Memory B cell (primary cell): ENCODE data around the gene FCRLA.

ENCODE experiments used
- ATAC-seq: fragments of 150-1000 bp; cut with Tn5 transposase; 2 replicates; pipeline ENCODE4 v1.10.0; 2021; ENCODE audit warnings: low read depth, mild to moderate bottlenecking, moderate library complexity
- DNase-seq, 2 donors: peaks; one replicate each; pipeline ENCODE4 v3.0.0; 2022; ENCODE audit warnings: low spot score in 2 of 2
- H3K27ac Mint-ChIP-seq: one replicate; pipeline ENCODE4 v1.8.0; 2022; ENCODE audit warnings: mild to moderate bottlenecking, moderate library complexity, mixed read lengths
- H3K27me3 Mint-ChIP-seq: one replicate; pipeline ENCODE4 v1.8.0; 2022; ENCODE audit warnings: mixed read lengths
- H3K36me3 Mint-ChIP-seq: one replicate; pipeline ENCODE4 v1.8.0; 2022; ENCODE audit warnings: mild to moderate bottlenecking, mixed read lengths
- H3K4me1 Mint-ChIP-seq: one replicate; pipeline ENCODE4 v1.8.0; 2022; ENCODE audit warnings: mixed read lengths
- H3K4me3 Mint-ChIP-seq: one replicate; pipeline ENCODE4 v1.8.0; 2022; ENCODE audit warnings: mild to moderate bottlenecking, moderate library complexity, mixed read lengths
- H3K9me3 Mint-ChIP-seq: one replicate; pipeline ENCODE4 v1.8.0; 2022; ENCODE audit warnings: mixed read lengths

The FCRLA gene

GRCh38 chr1:161731981-161732718, 25.1 kb downstream of the FCRLA start:
- Mint-ChIP-seq H3K27me3 (no peaks in the 10 kb centered on the region), H3K36me3 (no peaks in the 10 kb centered on the region), H3K4me1 (peaks cover 26% of the 10 kb centered on the region), H3K9me3 (no peaks in the 10 kb centered on the region), H3K4me3 (no peak overlapping the region), H3K27ac (no peak overlapping the region)
- no peak for ATAC-seq
- no peak for DNase-seq

DNA sequence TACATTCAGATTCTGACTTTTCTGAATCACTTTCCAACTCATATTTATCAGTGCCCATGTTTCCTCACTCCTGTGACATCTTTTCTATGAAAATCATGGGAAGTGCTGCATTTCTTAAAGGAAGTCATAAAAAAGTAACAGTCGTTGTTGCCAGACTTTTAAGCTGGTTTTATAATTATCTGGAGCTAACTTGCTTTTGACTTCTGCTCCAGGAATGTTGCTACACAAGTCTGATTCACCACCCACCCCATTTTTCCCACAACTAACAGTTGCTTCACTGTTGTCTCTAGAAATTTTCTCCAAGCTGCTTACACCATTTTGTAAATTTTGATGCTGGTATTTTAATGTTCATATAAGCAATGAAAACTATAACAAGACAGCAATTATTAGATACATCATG, 26.5 kb downstream of the FCRLA start:
- no peak overlapping the region for H3K4me3 Mint-ChIP-seq
- H3K36me3 Mint-ChIP-seq: no peaks in the 10 kb centered on the region

DNA sequence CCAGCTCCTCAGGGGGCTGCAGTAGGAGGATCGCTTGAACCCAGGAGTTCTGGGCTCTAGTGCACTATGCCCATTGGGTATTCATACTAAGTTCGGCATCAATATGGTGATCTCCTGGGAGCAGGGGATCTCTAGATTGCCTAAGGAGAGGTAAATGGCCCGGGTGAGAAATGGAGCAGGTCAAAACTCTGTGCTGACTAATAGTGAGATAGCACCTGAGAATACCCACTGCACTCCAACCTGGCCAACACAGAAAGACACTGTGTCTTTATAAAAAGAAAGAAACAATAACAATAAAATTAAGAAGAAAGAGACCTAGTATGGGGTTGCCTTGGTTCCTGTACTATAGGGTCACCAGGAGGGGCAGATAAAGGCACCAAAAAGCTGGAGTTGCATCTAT, 28.8 kb downstream of the FCRLA start:
- ATAC-seq: no peak
- Mint-ChIP-seq H3K27me3 (no peaks in the 10 kb centered on the region), H3K27ac (no peak overlapping the region), H3K9me3 (no peaks in the 10 kb centered on the region), H3K4me1 (peaks cover 33% of the 10 kb centered on the region), H3K36me3 (no peaks in the 10 kb centered on the region), H3K4me3 (no peak overlapping the region)
- no peak for DNase-seq

More for the DNA sequence above, 26.5 kb downstream of the FCRLA start:
- DNase-seq (no peak), ATAC-seq (no peak)
- Mint-ChIP-seq H3K4me1 (peaks cover 21% of the 10 kb centered on the region), H3K27ac (no peak overlapping the region), H3K9me3 (no peaks in the 10 kb centered on the region), H3K27me3 (no peaks in the 10 kb centered on the region)

DNA sequence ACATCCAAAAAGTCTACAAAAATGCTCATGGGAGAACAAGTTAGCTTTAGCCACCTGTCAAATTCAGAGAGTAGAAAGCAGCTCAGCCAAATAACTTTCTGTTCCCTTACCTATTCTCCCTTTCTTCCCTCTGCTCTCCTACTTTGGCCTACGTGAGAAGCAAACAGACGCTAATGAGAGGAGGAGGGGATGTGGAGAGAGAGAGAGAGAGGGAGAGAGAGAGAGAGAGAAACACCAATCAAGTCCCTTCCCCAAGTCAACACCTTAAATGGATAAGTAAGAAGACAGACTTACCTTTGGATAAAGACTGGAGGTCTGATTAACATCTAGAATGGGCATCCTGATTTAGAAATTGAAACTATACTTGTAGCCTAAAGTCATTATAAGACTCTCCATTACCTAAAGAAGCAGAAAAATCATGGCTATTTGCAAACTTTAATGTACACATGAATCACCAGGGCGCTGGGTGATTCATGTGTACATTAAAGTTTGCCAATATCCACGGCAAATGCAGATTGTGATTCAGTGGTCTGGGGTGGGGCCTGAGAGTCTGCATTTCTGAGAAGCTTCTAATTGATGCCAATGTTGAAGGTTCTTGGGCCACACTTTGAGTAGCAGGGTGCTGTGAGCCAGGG, 29.4 kb downstream of the FCRLA start:
- Mint-ChIP-seq H3K36me3 (no peaks in the 10 kb centered on the region), H3K9me3 (no peaks in the 10 kb centered on the region), H3K27ac (peak overlapping the region; percentile 50), H3K4me1 (peaks cover 37% of the 10 kb centered on the region), H3K27me3 (no peaks in the 10 kb centered on the region), H3K4me3 (no peak overlapping the region)
- DNase-seq (no peak), ATAC-seq (no peak)

DNA sequence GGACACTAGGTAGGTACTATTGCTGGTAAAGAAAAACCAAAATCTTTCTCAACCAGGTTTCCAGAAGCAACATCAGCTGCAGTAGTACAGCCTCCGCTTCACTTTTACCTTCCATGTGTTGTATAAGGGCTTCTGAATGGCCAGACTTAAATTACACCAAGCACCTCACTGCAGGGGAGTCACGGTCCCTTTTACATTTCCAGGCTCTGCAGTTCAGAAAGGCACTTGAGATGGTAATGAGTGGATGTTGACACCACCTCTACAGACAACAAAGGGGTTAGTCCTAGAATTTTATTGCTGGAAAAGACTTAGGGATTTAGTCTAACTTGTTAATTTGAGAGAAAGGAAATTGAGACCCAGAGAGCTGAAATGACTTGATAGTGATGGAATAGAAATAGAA, 30.6 kb downstream of the FCRLA start:
- Mint-ChIP-seq H3K27me3 (no peaks in the 10 kb centered on the region), H3K4me1 (peaks cover 38% of the 10 kb centered on the region), H3K4me3 (no peak overlapping the region), H3K27ac (no peak overlapping the region), H3K36me3 (no peaks in the 10 kb centered on the region), H3K9me3 (no peaks in the 10 kb centered on the region)
- no peak for DNase-seq
- no peak for ATAC-seq

- peak overlapping the region; percentile 87 for H3K27ac Mint-ChIP-seq
- DNase-seq (peak; percentile 42 to 43), ATAC-seq (peak; percentile 65)
- H3K4me3 Mint-ChIP-seq: peak overlapping the region; percentile 73
- no peaks in the 10 kb centered on the region for H3K36me3 Mint-ChIP-seq
- no peaks in the 10 kb centered on the region for H3K9me3 Mint-ChIP-seq
- H3K27me3 Mint-ChIP-seq: no peaks in the 10 kb centered on the region
- peaks cover 38% of the 10 kb centered on the region for H3K4me1 Mint-ChIP-seq
Measured at GRCh38 chr1:161738627-161739287, 31.7 kb downstream of the FCRLA start.

- Mint-ChIP-seq H3K27me3 (peaks cover 2% of the 10 kb centered on the region), H3K4me3 (peak overlapping the region; percentile 73), H3K36me3 (no peaks in the 10 kb centered on the region), H3K27ac (peak overlapping the region; percentile 87), H3K4me1 (peaks cover 38% of the 10 kb centered on the region), H3K9me3 (no peaks in the 10 kb centered on the region)
- ATAC-seq (peak; percentile 61), DNase-seq (peak in 1 of 2 donors; percentile 31)
Measured at GRCh38 chr1:161739865-161740566, 33.0 kb downstream of the FCRLA start.

- Mint-ChIP-seq H3K4me3 (peak overlapping the region; percentile 73), H3K9me3 (no peaks in the 10 kb centered on the region), H3K36me3 (no peaks in the 10 kb centered on the region), H3K4me1 (peaks cover 36% of the 10 kb centered on the region), H3K27ac (peak overlapping the region; percentile 87), H3K27me3 (peaks cover 2% of the 10 kb centered on the region)
- ATAC-seq (peak; percentile 40), DNase-seq (no peak)
Measured at GRCh38 chr1:161740921-161741320, 33.9 kb downstream of the FCRLA start.

DNA sequence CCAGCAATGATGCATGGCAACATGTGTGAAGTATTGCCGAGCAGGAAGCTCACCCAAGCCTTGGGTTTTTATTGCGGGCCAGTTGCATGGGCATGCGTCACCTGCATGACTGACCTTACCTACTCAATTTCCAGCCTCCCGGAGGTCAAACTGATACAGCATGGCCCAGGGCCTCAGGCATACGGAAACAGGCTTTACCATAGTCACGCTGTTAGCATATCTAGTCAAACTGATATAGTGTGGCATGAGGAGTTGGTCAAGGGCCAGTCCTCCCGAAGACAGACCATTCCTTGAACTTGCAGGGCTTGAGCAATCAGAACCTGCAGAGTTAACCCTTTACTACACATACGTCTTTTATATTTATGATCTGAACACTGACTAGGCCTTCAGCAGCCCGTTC, 36.2 kb downstream of the FCRLA start:
- DNase-seq (no peak), ATAC-seq (no peak)
- Mint-ChIP-seq H3K27me3 (peaks cover 2% of the 10 kb centered on the region), H3K4me3 (no peak overlapping the region), H3K4me1 (peaks cover 43% of the 10 kb centered on the region), H3K27ac (no peak overlapping the region), H3K36me3 (no peaks in the 10 kb centered on the region), H3K9me3 (no peaks in the 10 kb centered on the region)

DNA sequence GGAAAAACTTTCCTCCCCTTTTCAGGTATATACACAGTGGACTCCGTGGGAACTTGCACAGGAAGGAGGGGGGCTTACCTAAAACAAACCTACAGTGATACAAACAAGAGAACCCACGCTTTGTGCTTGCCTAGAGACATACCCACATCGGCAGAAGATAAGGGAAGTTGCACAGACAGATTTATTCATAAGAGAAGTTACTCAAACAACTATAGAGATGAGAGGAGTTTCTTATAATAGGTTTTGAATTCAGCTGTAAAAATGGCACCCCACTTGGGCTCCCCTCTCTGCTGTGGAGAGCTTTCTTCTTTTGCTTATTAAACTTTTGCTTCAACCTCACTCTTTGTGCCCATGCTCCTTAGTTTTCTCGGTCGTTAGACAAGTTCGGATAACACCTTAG, 40.8 kb downstream of the FCRLA start:
- H3K4me3 Mint-ChIP-seq: peak overlapping the region; percentile 74
- DNase-seq (no peak), ATAC-seq (no peak)
- H3K27me3 Mint-ChIP-seq: peaks cover 2% of the 10 kb centered on the region
- H3K36me3 Mint-ChIP-seq: no peaks in the 10 kb centered on the region
- H3K9me3 Mint-ChIP-seq: no peaks in the 10 kb centered on the region
- H3K27ac Mint-ChIP-seq: peak overlapping the region; percentile 9
- peaks cover 26% of the 10 kb centered on the region for H3K4me1 Mint-ChIP-seq

DNA sequence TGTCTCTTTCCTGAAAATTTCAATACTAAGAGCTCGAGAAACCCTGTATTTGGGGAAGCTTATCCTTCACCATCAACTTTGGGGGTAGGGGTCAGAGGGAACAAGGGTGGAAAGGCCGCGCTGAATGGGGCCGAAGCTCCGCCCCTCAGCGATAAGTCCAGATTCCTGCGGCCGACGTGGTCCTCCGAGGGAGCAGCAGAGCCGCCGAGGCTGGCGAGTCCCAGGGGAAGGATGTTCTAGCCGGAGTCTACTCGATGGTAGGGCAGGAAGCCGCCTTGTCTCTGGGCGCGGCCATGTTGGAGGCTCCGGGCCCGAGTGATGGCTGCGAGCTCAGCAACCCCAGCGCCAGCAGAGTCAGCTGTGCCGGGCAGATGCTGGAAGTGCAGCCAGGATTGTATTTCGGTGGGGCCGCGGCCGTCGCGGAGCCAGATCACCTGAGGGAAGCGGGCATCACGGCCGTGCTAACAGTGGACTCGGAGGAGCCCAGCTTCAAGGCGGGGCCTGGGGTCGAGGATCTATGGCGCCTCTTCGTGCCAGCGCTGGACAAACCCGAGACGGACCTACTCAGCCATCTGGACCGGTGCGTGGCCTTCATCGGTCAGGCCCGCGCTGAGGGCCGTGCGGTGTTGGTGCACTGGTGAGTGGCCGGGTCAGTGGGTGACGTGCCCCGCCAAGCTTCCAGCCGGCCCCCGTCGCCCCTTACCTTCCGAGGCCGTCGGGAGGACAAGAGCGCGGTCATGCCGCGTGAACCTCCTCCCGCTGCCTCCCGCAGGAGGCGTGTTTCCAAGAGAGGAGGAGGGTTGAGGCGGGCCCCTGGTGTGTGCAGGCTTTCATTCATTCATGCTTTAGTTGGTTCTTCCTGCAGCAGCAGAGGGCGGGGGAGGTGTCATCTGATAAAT, 42.7 kb downstream of the FCRLA start, which contains the start of gene DUSP12:
Gene DUSP12 (plus strand): TSS at position 278 of the 899 bp plus-strand sequence. CDS start 16 bp downstream, at position 294.
- H3K27me3 Mint-ChIP-seq: peaks cover 2% of the 10 kb centered on the region
- peak within 1 kb of the TSS; percentile 83 for H3K27ac Mint-ChIP-seq
- H3K9me3 Mint-ChIP-seq: peaks cover 3% of the 10 kb centered on the region
- peak; percentile 96 for ATAC-seq
- DNase-seq: peak; percentile 92 to 93
- peak within 1 kb of the TSS; percentile 99 for H3K4me3 Mint-ChIP-seq
- peaks cover 13% of the 10 kb centered on the region for H3K36me3 Mint-ChIP-seq
- H3K4me1 Mint-ChIP-seq: peaks cover 30% of the 10 kb centered on the region

DNA sequence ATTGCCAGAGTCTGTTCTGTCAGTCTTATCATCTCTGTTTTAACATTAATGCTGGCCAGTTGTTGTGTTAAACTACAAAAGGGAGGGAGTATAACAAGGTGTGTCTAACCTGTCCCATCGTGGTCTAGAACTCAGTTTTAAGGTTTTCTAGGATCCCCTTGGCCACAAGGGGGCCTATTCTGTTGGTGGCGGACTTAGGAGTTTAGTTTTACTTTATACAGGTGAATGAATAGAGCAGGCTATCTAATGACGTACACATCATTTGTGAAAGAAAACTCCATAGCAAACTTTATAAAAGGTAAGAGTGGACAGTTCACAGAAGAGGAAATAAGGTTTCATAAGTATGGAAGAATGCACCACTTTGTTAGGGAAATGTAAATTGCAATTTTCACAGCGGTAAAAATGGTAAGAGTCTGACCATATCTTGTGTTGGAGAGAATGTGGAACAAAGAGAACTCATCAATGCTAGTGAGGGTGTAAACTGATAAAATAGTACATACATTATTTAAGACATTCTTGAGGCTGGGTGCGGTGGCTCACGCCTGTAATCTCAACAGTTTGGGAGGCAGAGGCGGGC, 56.6 kb downstream of the FCRLA start:
- ATAC-seq (peak; percentile 55), DNase-seq (peak; percentile 32 to 41)
- peak overlapping the region; percentile 89 for H3K27ac Mint-ChIP-seq
- H3K36me3 Mint-ChIP-seq: peaks cover 2% of the 10 kb centered on the region
- H3K27me3 Mint-ChIP-seq: no peaks in the 10 kb centered on the region
- peaks cover 19% of the 10 kb centered on the region for H3K4me1 Mint-ChIP-seq
- H3K4me3 Mint-ChIP-seq: peak overlapping the region; percentile 80
- no peaks in the 10 kb centered on the region for H3K9me3 Mint-ChIP-seq
